DOHH2 (cell line): ENCODE measurements around the gene KCNAB3.

Source experiments
- H3F3A ChIP-seq: fragments of 200-600 bp; sonication (generic), shearing (Covaris generic); 2 replicates; pipeline ENCODE4 v1.6.0; 2016; ENCODE audit warnings: antibody characterized with exemption, mild to moderate bottlenecking; ENCODE audit not compliant: control insufficient read depth, insufficient read depth
- H3K27ac ChIP-seq: fragments of 200-600 bp; sonication (generic); 2 replicates; pipeline ENCODE4 v1.5.1; 2014; ENCODE audit warnings: low read depth, mild to moderate bottlenecking, low read length, moderate library complexity
- H3K27me3 ChIP-seq: fragments of 200-600 bp; sonication (generic); 2 replicates; pipeline ENCODE4 v1.6.1; 2014; ENCODE audit warnings: mild to moderate bottlenecking, low read length, mixed read lengths; ENCODE audit not compliant: control insufficient read depth
- H3K36me3 ChIP-seq: fragments of 200-600 bp; sonication (generic); 2 replicates; pipeline ENCODE4 v1.6.1; 2014; ENCODE audit warnings: mild to moderate bottlenecking, low read length, moderate library complexity, mixed read lengths; ENCODE audit not compliant: control insufficient read depth
- H3K4me1 ChIP-seq: fragments of 200-600 bp; sonication (generic); 2 replicates; pipeline ENCODE4 v1.6.1; 2014; ENCODE audit warnings: mild to moderate bottlenecking, low read length, mixed read lengths; ENCODE audit not compliant: control insufficient read depth
- H3K4me2 ChIP-seq: fragments of 200-600 bp; sonication (generic); 2 replicates; pipeline ENCODE4 v1.6.0; 2014; ENCODE audit warnings: mild to moderate bottlenecking, low read length, moderate library complexity
- H3K4me3 ChIP-seq: fragments of 200-600 bp; sonication (generic); 2 replicates; pipeline ENCODE4 v1.5.1; 2014; ENCODE audit warnings: mild to moderate bottlenecking, low read length, mixed read lengths
- H3K79me2 ChIP-seq: fragments of 200-600 bp; sonication (generic); 2 replicates; pipeline ENCODE4 v1.6.1; 2014; ENCODE audit warnings: mild to moderate bottlenecking, low read length, mixed read lengths; ENCODE audit not compliant: control insufficient read depth
- H3K9me2 ChIP-seq: fragments of 200-600 bp; sonication (generic); replicated peaks from 2 replicates; pipeline ENCODE4 v1.6.1; 2014; ENCODE audit warnings: mild to moderate bottlenecking, low read length, mixed read lengths; ENCODE audit not compliant: control insufficient read depth
- H3K9me3 ChIP-seq: fragments of 200-600 bp; sonication (generic); 2 replicates; pipeline ENCODE4 v1.6.1; 2014; ENCODE audit warnings: antibody characterized with exemption, low read length, mixed read lengths; ENCODE audit not compliant: control insufficient read depth, insufficient read depth
- H4K20me1 ChIP-seq: fragments of 200-600 bp; sonication (generic); 2 replicates; pipeline ENCODE4 v1.6.0; 2014; ENCODE audit warnings: low read depth, mild to moderate bottlenecking, antibody characterized with exemption, low read length, moderate library complexity; ENCODE audit not compliant: control insufficient read depth, insufficient read depth
- EZH2phosphoT487 ChIP-seq: fragments of 200-600 bp; sonication (generic); IDR thresholded peaks from 2 replicates; pipeline ENCODE4 v1.6.1; 2017; ENCODE audit warnings: borderline replicate concordance, mild to moderate bottlenecking, antibody characterized with exemption, low read length, moderate library complexity, mixed read lengths
- TF ChIP-seq, protein P1 (sequence below): fragments of 200-600 bp; sonication (generic); IDR thresholded peaks from one replicate; pipeline ENCODE4 v1.5.1; 2014; ENCODE audit warnings: antibody characterized with exemption, mild to moderate bottlenecking, low read depth, low read length; ENCODE audit not compliant: poor library complexity, severe bottlenecking

Gene KCNAB3

GRCh38 chr17:7882068-7882467 lies 47.6 kb downstream of the KCNAB3 start:
- Histone ChIP-seq H3K9me3 (no peaks in the 10 kb centered on the region), H3K36me3 (peaks cover 70% of the 10 kb centered on the region), H3K4me3 (peak overlapping the region; percentile 75), H3K4me2 (peak overlapping the region; percentile 96), H3K27ac (peak overlapping the region; percentile 87), H3K27me3 (no peaks in the 10 kb centered on the region), H3K4me1 (peaks cover 58% of the 10 kb centered on the region), H4K20me1 (no peaks in the 10 kb centered on the region), H3K79me2 (peaks cover 58% of the 10 kb centered on the region), H3F3A (peaks cover 45% of the 10 kb centered on the region), H3K9me2 (no peaks in the 10 kb centered on the region)
- TF ChIP-seq, protein P1, sequence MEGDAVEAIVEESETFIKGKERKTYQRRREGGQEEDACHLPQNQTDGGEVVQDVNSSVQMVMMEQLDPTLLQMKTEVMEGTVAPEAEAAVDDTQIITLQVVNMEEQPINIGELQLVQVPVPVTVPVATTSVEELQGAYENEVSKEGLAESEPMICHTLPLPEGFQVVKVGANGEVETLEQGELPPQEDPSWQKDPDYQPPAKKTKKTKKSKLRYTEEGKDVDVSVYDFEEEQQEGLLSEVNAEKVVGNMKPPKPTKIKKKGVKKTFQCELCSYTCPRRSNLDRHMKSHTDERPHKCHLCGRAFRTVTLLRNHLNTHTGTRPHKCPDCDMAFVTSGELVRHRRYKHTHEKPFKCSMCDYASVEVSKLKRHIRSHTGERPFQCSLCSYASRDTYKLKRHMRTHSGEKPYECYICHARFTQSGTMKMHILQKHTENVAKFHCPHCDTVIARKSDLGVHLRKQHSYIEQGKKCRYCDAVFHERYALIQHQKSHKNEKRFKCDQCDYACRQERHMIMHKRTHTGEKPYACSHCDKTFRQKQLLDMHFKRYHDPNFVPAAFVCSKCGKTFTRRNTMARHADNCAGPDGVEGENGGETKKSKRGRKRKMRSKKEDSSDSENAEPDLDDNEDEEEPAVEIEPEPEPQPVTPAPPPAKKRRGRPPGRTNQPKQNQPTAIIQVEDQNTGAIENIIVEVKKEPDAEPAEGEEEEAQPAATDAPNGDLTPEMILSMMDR: no peak
- no peak for TF ChIP-seq EZH2phosphoT487

DNA sequence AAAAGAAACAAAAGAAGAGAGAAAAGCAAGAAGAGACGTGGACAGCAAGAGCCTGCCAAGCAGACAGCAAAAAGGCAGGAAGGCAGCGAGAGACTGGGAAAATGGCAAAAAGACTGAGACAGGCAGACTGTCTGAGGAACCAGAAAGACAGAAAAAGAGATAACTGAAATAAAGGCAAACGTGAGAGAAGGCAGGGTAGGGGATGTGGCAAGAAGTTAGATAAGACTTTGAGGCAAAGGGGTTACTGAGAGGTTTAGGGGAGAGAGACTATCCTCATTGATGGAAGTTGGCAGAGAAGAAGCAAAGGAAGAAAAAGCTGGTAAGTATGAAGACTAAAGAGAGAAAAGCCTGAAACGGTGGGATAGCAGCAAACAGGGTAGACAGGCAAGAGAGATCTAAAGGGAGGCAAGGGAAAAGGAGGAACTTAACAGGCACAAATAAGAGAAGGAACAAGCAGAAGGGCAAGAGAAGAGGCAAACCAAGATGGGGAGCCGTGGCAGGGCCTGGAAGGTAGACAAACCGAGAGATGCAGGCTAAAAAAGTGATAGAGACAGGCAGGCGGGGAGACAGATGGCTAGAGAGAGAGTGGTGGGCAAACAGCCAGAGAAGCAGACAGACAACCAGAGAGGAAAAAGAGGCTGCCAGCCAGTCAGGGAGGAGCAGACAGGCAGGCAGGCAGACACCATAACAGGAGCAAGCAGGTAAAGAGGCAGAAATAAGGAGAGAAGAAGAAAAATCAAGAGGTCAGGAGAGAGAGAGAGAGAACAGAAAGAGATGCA lies 48.2 kb downstream of the KCNAB3 start:
- Histone ChIP-seq H3K9me3 (no peaks in the 10 kb centered on the region), H3K4me3 (peak overlapping the region; percentile 75), H3K27me3 (no peaks in the 10 kb centered on the region), H3F3A (peaks cover 43% of the 10 kb centered on the region), H3K9me2 (no peaks in the 10 kb centered on the region), H3K36me3 (peaks cover 68% of the 10 kb centered on the region), H3K27ac (peak overlapping the region; percentile 87), H3K4me2 (peak overlapping the region; percentile 96), H3K79me2 (peaks cover 52% of the 10 kb centered on the region), H3K4me1 (peaks cover 56% of the 10 kb centered on the region), H4K20me1 (no peaks in the 10 kb centered on the region)
- TF ChIP-seq EZH2phosphoT487: no peak
- TF ChIP-seq, protein P1: no peak

DNA sequence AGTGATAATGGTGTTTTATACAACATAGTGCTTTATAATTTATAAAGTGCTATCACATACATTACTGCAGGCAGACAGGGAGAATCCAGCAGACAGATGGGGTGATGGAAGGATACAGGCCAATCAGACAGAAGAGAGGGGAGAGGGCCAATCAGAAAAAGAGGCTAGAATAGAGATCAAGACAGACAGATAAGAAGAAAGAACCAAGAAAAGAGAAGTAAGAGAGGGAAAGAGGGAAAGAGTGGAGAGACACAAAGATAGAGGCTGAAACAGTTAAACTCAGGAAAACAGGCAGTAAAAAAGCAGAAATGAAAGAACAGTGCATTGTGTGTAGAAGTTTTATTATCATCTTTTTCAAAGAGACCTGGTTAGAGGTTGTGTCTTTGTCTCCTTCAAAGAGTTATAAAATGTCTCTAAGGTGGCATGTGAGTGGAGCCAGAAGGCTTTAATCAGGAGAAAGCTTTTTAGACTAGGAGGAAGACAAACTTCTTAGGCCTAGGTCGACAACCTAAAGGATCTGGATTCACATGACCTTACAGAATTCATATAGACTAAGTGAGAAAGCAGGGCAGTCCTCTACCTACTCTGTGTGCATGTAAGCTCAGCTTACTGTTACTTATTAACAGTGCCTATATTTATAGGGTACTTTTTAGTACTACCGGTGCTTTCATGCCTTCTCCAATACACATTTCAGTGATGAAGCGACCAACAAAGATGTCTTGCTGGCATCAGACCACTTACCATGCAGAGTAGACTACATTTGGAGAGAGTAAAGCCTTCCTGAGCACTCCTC lies 49.4 kb downstream of the KCNAB3 start:
- Histone ChIP-seq H3K4me2 (peak overlapping the region; percentile 96), H3K79me2 (peaks cover 40% of the 10 kb centered on the region), H3K4me1 (peaks cover 58% of the 10 kb centered on the region), H3K27me3 (no peaks in the 10 kb centered on the region), H3K36me3 (peaks cover 69% of the 10 kb centered on the region), H3K9me2 (no peaks in the 10 kb centered on the region), H3K4me3 (peak overlapping the region; percentile 75), H3K27ac (peak overlapping the region; percentile 87), H3K9me3 (no peaks in the 10 kb centered on the region), H4K20me1 (no peaks in the 10 kb centered on the region), H3F3A (peaks cover 40% of the 10 kb centered on the region)
- TF ChIP-seq, protein P1: no peak
- no peak for TF ChIP-seq EZH2phosphoT487
